HepG2 (cell line): ENCODE results near the gene CFAP73. TPM values are rescaled to one million over a fixed set of nuclear protein-coding genes. Genes with fewer than 3 reads are reported as not detected.

Experiments used
- CSRNP1 ChIP-seq: sonication (generic); formaldehyde crosslinking; IDR thresholded peaks from 2 replicates; pipeline ENCODE4 v1.8.1; 2023; ENCODE audit warnings: mild to moderate bottlenecking, missing genetic modification reagents
- DMAP1 ChIP-seq: IDR thresholded peaks from 2 replicates; pipeline ENCODE4 v1.6.1; 2016
- HMGXB4 ChIP-seq, 2 experiments: sonication (generic) in 1 of 2; formaldehyde crosslinking in 1 of 2; IDR thresholded peaks; 2 replicates each; pipeline versions ENCODE4 v1.4.0 to v1.6.1; 2018 to 2020; ENCODE audit warnings: missing genetic modification reagents in 2 of 2, borderline replicate concordance in 1 of 2, low read depth in 1 of 2, mild to moderate bottlenecking in 1 of 2, missing biosample characterization in 1 of 2
- KLF16 ChIP-seq, 2 experiments: sonication (generic) in 1 of 2; formaldehyde crosslinking in 1 of 2; IDR thresholded peaks; 2 replicates each; pipeline versions ENCODE4 v1.6.1 to v1.8.0; 2016 to 2023; ENCODE audit warnings: missing genetic modification reagents in 2 of 2, missing compliant biosample characterization in 1 of 2
- NFE2L1 ChIP-seq: sonication (generic); formaldehyde crosslinking; IDR thresholded peaks from 2 replicates; pipeline ENCODE4 v1.4.0; 2020; ENCODE audit warnings: missing genetic modification reagents, mild to moderate bottlenecking, borderline replicate concordance
- NFKBIZ ChIP-seq: IDR thresholded peaks from 2 replicates; pipeline ENCODE4 v1.6.1; 2018; ENCODE audit warnings: missing genetic modification reagents, missing compliant biosample characterization
- NR3C1 ChIP-seq: sonication (generic); formaldehyde crosslinking; IDR thresholded peaks from 2 replicates; pipeline ENCODE4 v1.4.0; 2020; ENCODE audit warnings: missing genetic modification reagents
- PLRG1 ChIP-seq: fragments of 450-650 bp; conservative IDR thresholded peaks from 2 replicates; pipeline ENCODE4 v1.6.1; 2016
- PRDM10 ChIP-seq: sonication (generic); formaldehyde crosslinking; IDR thresholded peaks from 2 replicates; pipeline ENCODE4 v1.4.0; 2020; ENCODE audit warnings: low read depth, missing genetic modification reagents
- SP1 ChIP-seq, 2 experiments: fragments of 450-650 bp in 1 of 2; sonication (generic) in 1 of 2; formaldehyde crosslinking in 1 of 2; IDR thresholded peaks; 2 replicates each; pipeline versions ENCODE4 v1.4.0 to v1.6.1; 2016 to 2020; ENCODE audit warnings: missing genetic modification reagents in 1 of 2
- TBP ChIP-seq: sonication (generic); formaldehyde crosslinking; IDR thresholded peaks from 2 replicates; pipeline ENCODE4 v1.5.0; 2020; ENCODE audit warnings: missing genetic modification reagents
- TERF1 ChIP-seq: sonication (generic); formaldehyde crosslinking; IDR thresholded peaks from 2 replicates; pipeline ENCODE4 v1.8.0; 2022; ENCODE audit warnings: mild to moderate bottlenecking, missing genetic modification reagents, moderate library complexity
- ZC3H13 ChIP-seq: sonication (generic); formaldehyde crosslinking; IDR thresholded peaks from 2 replicates; pipeline ENCODE4 v1.8.1; 2023; ENCODE audit warnings: mild to moderate bottlenecking, missing genetic modification reagents, moderate library complexity
- ZNF430 ChIP-seq: sonication (generic); formaldehyde crosslinking; IDR thresholded peaks from 2 replicates; pipeline ENCODE4 v1.9.0; 2021; ENCODE audit warnings: mild to moderate bottlenecking, missing genetic modification reagents
- ZNF546 ChIP-seq: sonication (generic); formaldehyde crosslinking; conservative IDR thresholded peaks from 2 replicates; pipeline ENCODE4 v1.8.1; 2023; ENCODE audit warnings: mild to moderate bottlenecking, missing genetic modification reagents
- ZNF577 ChIP-seq: sonication (generic); formaldehyde crosslinking; IDR thresholded peaks from 2 replicates; pipeline ENCODE4 v1.4.0; 2020; ENCODE audit warnings: mild to moderate bottlenecking, low read depth, missing genetic modification reagents, borderline replicate concordance
- ZNF724P ChIP-seq: sonication (generic); formaldehyde crosslinking; IDR thresholded peaks from 2 replicates; pipeline ENCODE4 v1.8.0; 2022; ENCODE audit warnings: missing genetic modification reagents, borderline replicate concordance
- ZNF780A ChIP-seq: sonication (generic); formaldehyde crosslinking; IDR thresholded peaks from 2 replicates; pipeline ENCODE4 v1.8.0; 2022; ENCODE audit warnings: mild to moderate bottlenecking, missing genetic modification reagents, moderate library complexity
- ZUFSP ChIP-seq: sonication (generic); formaldehyde crosslinking; IDR thresholded peaks from 2 replicates; pipeline ENCODE4 v1.9.0; 2021; ENCODE audit warnings: missing genetic modification reagents, mild to moderate bottlenecking, borderline replicate concordance
- ZZZ3 ChIP-seq: sonication (generic); formaldehyde crosslinking; IDR thresholded peaks from 2 replicates; pipeline ENCODE4 v1.4.0; 2020; ENCODE audit warnings: missing genetic modification reagents, mild to moderate bottlenecking, borderline replicate concordance
- polyA plus RNA-seq, 8 experiments: library from polyadenylated mRNA; depleted of rRNA in 3 of 8; stranded (reverse) in 7 of 8; unstranded in 1 of 8; fragments of >200 nt; fragmentation: Illumina TruSeq in 4 of 8; extraction: Trizol in 4 of 8; gene quantifications; 2 replicates each; pipeline versions ENCODE4 v1.2.1 to v1.2.3, GENCODE V29; 2011 to 2016; ENCODE audit warnings: low read depth in 4 of 8, missing spikeins in 1 of 8, mixed read lengths in 1 of 8; ENCODE audit not compliant: insufficient read depth in 1 of 8
- total RNA-seq, 5 experiments: library from RNA; depleted of rRNA; stranded (reverse); fragments of >200 nt; fragmentation: Illumina TruSeq; extraction: Trizol; gene quantifications; 2 replicates each; pipeline ENCODE4 v1.2.3, GENCODE V29; 2016; ENCODE audit warnings: low read depth in 1 of 5

The CFAP73 gene
- total and polyA plus RNA-seq, 2 of the 13 experiments (the other 11 are each of a cell fraction or from before 2014, with no cell fraction given), result not detected

GRCh38 chr12:113184900-113185179 lies 35.3 kb downstream of the CFAP73 start (continued):
- TF ChIP-seq NFKBIZ (CRISPR knock-in tag), result 0 out of 2 replicates have a peak, but pooled peaks have one; percentile 9
- 0 out of 2 replicates have a peak, but pooled peaks have one; percentile 76 for TF ChIP-seq ZNF430 (CRISPR knock-in tag)
- no peak for TF ChIP-seq ZNF546 (CRISPR knock-in tag)
- TF ChIP-seq TBP (CRISPR knock-in tag), result no peak
- no peak for TF ChIP-seq CSRNP1
- TF ChIP-seq PRDM10, result no peak
- no peak for TF ChIP-seq ZNF780A (CRISPR knock-in tag)
- TF ChIP-seq DMAP1, result peak; percentile 93; the same call in 1 of the 2 replicates
- TF ChIP-seq HMGXB4 (CRISPR knock-in tag; IDR thresholded peaks at IDR 0.05; ENCODE audit: borderline replicate concordance in 1 of 2, low read depth in 1 of 2), result no peak
- TF ChIP-seq ZZZ3, result no peak
- TF ChIP-seq NR3C1 (CRISPR knock-in tag), result no peak
- TF ChIP-seq KLF16 (CRISPR knock-in tag; IDR thresholded peaks at IDR 0.05), result no peak
- TF ChIP-seq ZC3H13 (CRISPR knock-in tag), result no peak
- no peak for TF ChIP-seq TERF1
- peak; percentile 73; the same call in 1 of the 2 replicates for TF ChIP-seq NFE2L1
- no peak for TF ChIP-seq ZNF724P (CRISPR knock-in tag)
- no peak for TF ChIP-seq ZUFSP (CRISPR knock-in tag)
- TF ChIP-seq ZNF577 (CRISPR knock-in tag), result no peak
- no peak for TF ChIP-seq PLRG1
- no peak for TF ChIP-seq SP1 (IDR thresholded peaks at IDR 0.05)
- TF ChIP-seq SP1 (CRISPR knock-in tag; IDR thresholded peaks at IDR 0.05), result no peak
